A673 (cell line): ENCODE measurements around the gene AQP11. TPM values are rescaled to one million over a fixed set of nuclear protein-coding genes. Genes with fewer than 3 reads are reported as not detected.

Experiments used
- BruUV-seq: library from RNA; stranded (reverse); fragments of 400-500 nt; replicated peaks from 2 replicates; lab custom pipeline; 2021; lab: Mats Ljungman, UMichigan
- CTCF ChIA-PET: fragments of 300-600 bp; sonication (Branson Sonifier 250); formaldehyde crosslinking; loops from one replicate; lab custom pipeline; 2022; ENCODE audit warnings: antibody characterized with exemption; lab: Charles Lee
- POLR2A ChIA-PET: fragments of 300-600 bp; sonication (Branson Sonifier 250); formaldehyde crosslinking; loops from one replicate; lab custom pipeline; 2022; ENCODE audit warnings: antibody characterized with exemption; ENCODE audit not compliant: low non-redundant PET; lab: Charles Lee
- DNase-seq: peaks from one replicate; pipeline ENCODE4 v3.0.0-alpha.2; 2015; ENCODE audit warnings: low spot score
- H3K27ac ChIP-seq: fragments of 200-600 bp; sonication (generic); 2 replicates; pipeline ENCODE4 v1.5.1; 2016; ENCODE audit warnings: mixed run types, low read depth, mild to moderate bottlenecking, mixed read lengths, antibody characterized with exemption, low read length; ENCODE audit not compliant: poor library complexity, severe bottlenecking
- H3K27me3 ChIP-seq: fragments of 200-600 bp; sonication (generic); replicated peaks from 2 replicates; pipeline ENCODE4 v1.6.1; 2017; ENCODE audit warnings: mixed run types, low read depth, mild to moderate bottlenecking, mixed read lengths, antibody characterized with exemption, low read length; ENCODE audit not compliant: insufficient read depth, poor library complexity
- H3K36me3 ChIP-seq: fragments of 200-600 bp; sonication (generic); 2 replicates; pipeline ENCODE4 v1.6.1; 2016; ENCODE audit warnings: mixed run types, mild to moderate bottlenecking, mixed read lengths, antibody characterized with exemption, low read length; ENCODE audit not compliant: insufficient read depth, poor library complexity, severe bottlenecking
- H3K4me1 ChIP-seq: fragments of 200-600 bp; sonication (generic); 2 replicates; pipeline ENCODE4 v1.6.1; 2017; ENCODE audit warnings: mixed run types, mild to moderate bottlenecking, mixed read lengths, antibody characterized with exemption, low read length; ENCODE audit not compliant: insufficient read depth, poor library complexity, severe bottlenecking
- H3K4me3 ChIP-seq: fragments of 200-600 bp; sonication (generic); 2 replicates; pipeline ENCODE4 v1.5.1; 2016; ENCODE audit warnings: low read depth, mixed run types, mild to moderate bottlenecking, mixed read lengths, low read length; ENCODE audit not compliant: poor library complexity, severe bottlenecking
- H3K9me3 ChIP-seq: fragments of 200-600 bp; sonication (generic); 2 replicates; pipeline ENCODE4 v1.6.1; 2016; ENCODE audit warnings: mixed run types, low read depth, mild to moderate bottlenecking, mixed read lengths, antibody characterized with exemption, low read length; ENCODE audit not compliant: poor library complexity, severe bottlenecking
- EZH2 ChIP-seq: fragments of 200-600 bp; sonication (generic); IDR thresholded peaks from 2 replicates; pipeline ENCODE4 v1.6.1; 2017; ENCODE audit warnings: borderline replicate concordance, low read depth, mild to moderate bottlenecking, mixed read lengths, antibody characterized with exemption, low read length; ENCODE audit not compliant: poor library complexity, severe bottlenecking
- intact Hi-C: fragments of 100-400 bp; cut with micrococcal nuclease; formaldehyde crosslinking; loops from one replicate; pipeline ENCODE4 v1.10.0; 2022; ENCODE audit not compliant: unreplicated experiment
- total RNA-seq: library from RNA; stranded (reverse); gene quantifications from 2 replicates; pipeline ENCODE4 v1.2.3, GENCODE V29; 2021
- TF ChIP-seq, protein P1 (sequence below): fragments of 300-800, 200-600 bp; sonication (generic); conservative IDR thresholded peaks from 2 replicates; pipeline ENCODE4 v1.5.1; 2017; ENCODE audit warnings: low read depth, mild to moderate bottlenecking, antibody characterized with exemption, low read length, moderate library complexity, mixed read lengths

AQP11 gene
- total RNA-seq, 1 experiment from 2014 or later, result 0.39 TPM

DNA sequence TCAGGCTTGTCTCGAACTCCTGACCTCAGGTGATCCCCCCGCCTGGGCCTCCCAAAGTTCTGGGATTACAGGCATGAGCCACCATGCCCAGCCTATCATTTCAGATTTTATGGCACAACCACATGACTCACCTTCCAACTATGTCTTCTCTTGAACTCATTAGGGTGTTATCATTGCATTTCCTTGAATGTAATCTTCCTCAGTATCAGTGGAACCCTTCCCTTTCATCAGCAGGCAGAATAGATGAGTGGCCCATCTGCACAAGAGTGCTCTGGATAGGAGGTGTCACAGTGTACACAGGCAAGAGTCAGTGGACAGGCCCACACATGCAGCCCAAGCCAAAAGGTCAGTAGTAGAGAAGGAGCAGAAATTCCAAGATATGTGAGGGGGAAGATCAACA lies 29.1 kb upstream of the AQP11 start:
- DNase-seq, result peak; percentile 32
- H3K27me3 ChIP-seq, result no peaks in the 10 kb centered on the region
- H3K4me1 ChIP-seq, result no peaks in the 10 kb centered on the region
- no peaks in the 10 kb centered on the region for H3K9me3 ChIP-seq
- ChIA-PET CTCF (no interaction called here), POLR2A (no interaction called here)
- intact Hi-C loops, result no loop called here
- H3K4me3 ChIP-seq, result no peak overlapping the region
- H3K27ac ChIP-seq, result no peak overlapping the region
- TF ChIP-seq, protein P1, sequence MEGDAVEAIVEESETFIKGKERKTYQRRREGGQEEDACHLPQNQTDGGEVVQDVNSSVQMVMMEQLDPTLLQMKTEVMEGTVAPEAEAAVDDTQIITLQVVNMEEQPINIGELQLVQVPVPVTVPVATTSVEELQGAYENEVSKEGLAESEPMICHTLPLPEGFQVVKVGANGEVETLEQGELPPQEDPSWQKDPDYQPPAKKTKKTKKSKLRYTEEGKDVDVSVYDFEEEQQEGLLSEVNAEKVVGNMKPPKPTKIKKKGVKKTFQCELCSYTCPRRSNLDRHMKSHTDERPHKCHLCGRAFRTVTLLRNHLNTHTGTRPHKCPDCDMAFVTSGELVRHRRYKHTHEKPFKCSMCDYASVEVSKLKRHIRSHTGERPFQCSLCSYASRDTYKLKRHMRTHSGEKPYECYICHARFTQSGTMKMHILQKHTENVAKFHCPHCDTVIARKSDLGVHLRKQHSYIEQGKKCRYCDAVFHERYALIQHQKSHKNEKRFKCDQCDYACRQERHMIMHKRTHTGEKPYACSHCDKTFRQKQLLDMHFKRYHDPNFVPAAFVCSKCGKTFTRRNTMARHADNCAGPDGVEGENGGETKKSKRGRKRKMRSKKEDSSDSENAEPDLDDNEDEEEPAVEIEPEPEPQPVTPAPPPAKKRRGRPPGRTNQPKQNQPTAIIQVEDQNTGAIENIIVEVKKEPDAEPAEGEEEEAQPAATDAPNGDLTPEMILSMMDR, result no peak
- no peak for TF ChIP-seq EZH2
- BruUV-seq, result no TSS peak
- no peaks in the 10 kb centered on the region for H3K36me3 ChIP-seq

DNA sequence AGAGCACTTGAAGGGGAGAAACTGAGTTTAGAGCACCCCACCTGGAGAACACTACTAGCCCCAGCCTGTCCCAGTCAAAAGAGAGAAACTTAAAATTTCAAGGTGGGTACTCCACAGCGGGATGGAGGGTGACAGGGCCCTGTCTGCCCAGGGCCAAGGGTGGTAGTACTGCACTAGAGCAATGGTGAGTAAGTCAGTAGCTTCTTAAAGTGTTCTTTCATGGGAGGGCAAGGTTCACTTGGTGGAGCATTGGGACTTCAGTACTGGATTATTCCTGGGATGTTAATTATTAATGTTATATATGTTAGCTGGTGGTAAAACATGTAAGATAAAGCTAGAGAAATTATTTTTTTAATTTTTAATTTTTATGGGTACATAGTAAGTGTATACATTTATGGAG lies 28.5 kb upstream of the AQP11 start:
- DNase-seq, result no peak
- H3K4me3 ChIP-seq, result no peak overlapping the region
- TF ChIP-seq, protein P1, result no peak
- no peak for TF ChIP-seq EZH2
- ChIA-PET CTCF (interaction anchor here (0.6 kb wide), 1 partner anchor 115 kb away, joined by 14 read pairs; no protein-coding TSS in a partner anchor), POLR2A (no interaction called here)
- intact Hi-C loops, result no loop called here
- H3K9me3 ChIP-seq, result no peaks in the 10 kb centered on the region
- BruUV-seq, result no TSS peak
- H3K36me3 ChIP-seq, result no peaks in the 10 kb centered on the region
- no peaks in the 10 kb centered on the region for H3K27me3 ChIP-seq
- no peaks in the 10 kb centered on the region for H3K4me1 ChIP-seq
- H3K27ac ChIP-seq, result no peak overlapping the region

DNA sequence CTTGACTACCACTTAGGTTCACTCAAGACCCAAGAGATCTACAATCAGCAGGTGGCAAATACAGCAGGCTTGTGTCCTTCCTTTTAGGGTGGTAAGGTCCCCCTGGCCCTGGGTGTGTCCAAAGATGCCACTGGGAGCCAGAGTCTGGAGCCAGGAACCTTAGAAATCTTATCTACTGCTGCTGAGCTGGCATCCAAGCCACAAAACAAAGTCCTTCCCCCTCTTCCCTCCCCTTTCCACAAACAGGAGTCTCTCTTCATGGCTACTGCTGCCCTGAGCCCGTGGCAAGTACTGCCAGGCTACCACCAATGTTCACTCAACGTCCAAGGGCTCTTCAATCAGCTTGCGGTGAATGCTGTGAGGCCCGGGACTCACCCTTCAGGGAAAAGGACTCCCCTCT lies 21.4 kb upstream of the AQP11 start:
- Histone ChIP-seq H3K9me3 (no peaks in the 10 kb centered on the region), H3K27ac (no peak overlapping the region), H3K36me3 (no peaks in the 10 kb centered on the region), H3K27me3 (no peaks in the 10 kb centered on the region), H3K4me3 (no peak overlapping the region), H3K4me1 (no peaks in the 10 kb centered on the region)
- no peak for DNase-seq
- CTCF ChIA-PET, result interaction anchor here (0.5 kb wide), 1 partner anchor 518 kb away, joined by 4 read pairs; no protein-coding TSS in a partner anchor
- TF ChIP-seq EZH2, result no peak
- TF ChIP-seq, protein P1, result no peak
- POLR2A ChIA-PET, result no interaction called here
- intact Hi-C loops, result no loop called here
- no TSS peak for BruUV-seq
